ENCODE results near the gene CCP110. TPM values are rescaled to one million over a fixed set of nuclear protein-coding genes. Genes with fewer than 3 reads are reported as not detected.

The CCP110 gene
- total and polyA plus RNA-seq, 2 experiments from 2014 or later, result 10.7 to 20.9 TPM

DNA sequence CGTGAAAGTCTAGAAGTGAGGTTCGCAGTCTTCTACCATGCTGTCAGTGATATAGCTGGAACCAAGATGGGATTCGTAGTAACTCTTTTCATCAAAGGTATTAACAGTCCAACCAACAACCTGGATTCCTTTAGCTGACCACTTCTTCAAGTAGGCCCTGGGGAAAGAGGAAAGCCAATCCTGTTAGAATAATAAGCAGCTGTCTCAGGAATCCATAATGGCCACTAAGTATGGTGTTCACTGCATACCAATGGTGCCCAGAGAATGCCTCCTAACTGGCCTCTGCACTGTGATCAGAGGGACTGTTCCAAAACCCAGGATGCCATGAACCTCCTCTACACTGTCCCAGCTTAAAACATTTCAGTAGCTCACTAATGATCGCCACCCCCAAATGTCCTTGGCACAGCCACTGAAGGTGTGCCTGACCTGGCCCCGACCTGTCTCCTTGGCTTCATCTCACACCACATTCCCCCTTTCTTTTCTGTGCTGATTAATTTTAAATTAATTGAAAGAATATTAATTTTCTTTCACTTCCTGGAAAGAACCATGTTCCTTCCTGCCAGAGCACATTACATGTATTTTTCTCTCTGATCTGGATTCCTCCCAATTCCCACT is 20.2 kb upstream of the CCP110 start (continued):
- no peak for TF ChIP-seq POLR2AphosphoS5 (IDR thresholded peaks at IDR 0.05; ENCODE audit: low read depth)
- TF ChIP-seq REST (IDR thresholded peaks at IDR 0.05; ENCODE audit: unreplicated experiment), result no peak
- TF ChIP-seq STAT1 (IDR thresholded peaks at IDR 0.05; ENCODE audit: unreplicated experiment), result no peak
- TF ChIP-seq EZH2phosphoT487 (IDR thresholded peaks at IDR 0.05; ENCODE audit: unreplicated experiment), result no peak

DNA sequence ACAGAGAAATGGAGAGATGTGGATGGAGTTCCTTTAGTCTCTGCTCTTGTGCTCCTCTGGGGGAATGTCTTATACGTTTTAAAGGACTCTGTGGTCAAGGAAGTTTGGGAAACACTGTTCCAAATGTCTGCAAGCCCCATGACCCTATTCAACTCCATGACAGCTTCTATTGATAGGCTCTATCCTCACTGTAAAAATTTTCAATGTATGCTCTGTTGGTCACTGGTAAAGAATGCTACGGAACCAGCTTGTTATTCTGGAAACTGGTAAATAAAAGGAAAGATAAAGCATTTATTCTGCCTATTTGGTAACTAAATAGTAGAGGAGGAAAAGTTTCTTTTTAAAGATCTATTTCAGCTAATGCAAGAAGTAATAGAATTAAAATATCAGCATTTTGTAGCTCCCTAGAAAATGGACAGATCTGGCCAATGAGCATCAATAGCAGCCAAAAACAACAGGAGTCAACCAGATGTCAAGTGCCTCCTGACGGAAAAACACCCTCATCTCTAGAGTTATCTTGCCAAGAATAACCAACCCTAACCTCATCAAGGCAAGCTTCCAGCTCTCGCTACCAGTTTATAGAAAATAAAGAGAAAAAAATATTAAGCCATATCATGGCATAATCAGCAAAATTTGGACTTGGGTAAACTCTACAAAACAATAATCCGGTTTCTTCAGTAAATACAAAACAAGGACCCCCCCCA is 18.0 kb upstream of the CCP110 start:
- Histone ChIP-seq H3K27me3 (ENCODE audit: insufficient read depth) (no peaks in the 10 kb centered on the region), H3K36me3 (ENCODE audit: insufficient read depth) (peaks cover 23% of the 10 kb centered on the region), H4K20me1 (replicated peaks; ENCODE audit: insufficient read depth) (no peaks in the 10 kb centered on the region; the same call in none of the 2 replicates), H3K4me1 (ENCODE audit: insufficient read depth) (no peaks in the 10 kb centered on the region), H3K79me2 (replicated peaks; ENCODE audit: insufficient read depth) (no peaks in the 10 kb centered on the region), H2AFZ (no peak overlapping the region), H3F3A (replicated peaks; ENCODE audit: low read depth) (no peaks in the 10 kb centered on the region), H3K4me3 (no peak overlapping the region), H3K4me2 (no peak overlapping the region), H3K27ac (ENCODE audit: low read depth) (no peak overlapping the region), H3K9me2 (ENCODE audit: insufficient read depth) (no peaks in the 10 kb centered on the region)
- Mint-ChIP-seq H3K4me3 (no peak overlapping the region), H3K36me3 (ENCODE audit: low read depth) (peaks cover 75% of the 10 kb centered on the region), H3K27ac (no peak overlapping the region), H3K9me3 (no peaks in the 10 kb centered on the region), H3K27me3 (ENCODE audit: insufficient read depth, low read depth, poor library complexity) (no peaks in the 10 kb centered on the region), H3K4me1 (no peaks in the 10 kb centered on the region)
- DNase-seq (ENCODE audit: low spot score) (no peak), ATAC-seq (no peak)
- TF ChIP-seq EZH2phosphoT487 (IDR thresholded peaks at IDR 0.05; ENCODE audit: unreplicated experiment) (no peak), STAT1 (IDR thresholded peaks at IDR 0.05; ENCODE audit: unreplicated experiment) (no peak), POLR2AphosphoS5 (IDR thresholded peaks at IDR 0.05; ENCODE audit: low read depth) (no peak), CTCF (conservative IDR thresholded peaks at IDR 0.05; ENCODE audit: low read depth in 2 of 2) (no peak), ETS1 (IDR thresholded peaks at IDR 0.05) (no peak), ZNF114 (CRISPR knock-in tag; IDR thresholded peaks at IDR 0.05) (no peak), ZNF331 (CRISPR knock-in tag; IDR thresholded peaks at IDR 0.05; ENCODE audit: low read depth) (no peak), CREB1 (CRISPR knock-in tag; IDR thresholded peaks at IDR 0.05; ENCODE audit: low read depth) (no peak), EZH2 (IDR thresholded peaks at IDR 0.05; ENCODE audit: low read depth, unreplicated experiment) (no peak)
- TF ChIP-seq, protein P1, sequence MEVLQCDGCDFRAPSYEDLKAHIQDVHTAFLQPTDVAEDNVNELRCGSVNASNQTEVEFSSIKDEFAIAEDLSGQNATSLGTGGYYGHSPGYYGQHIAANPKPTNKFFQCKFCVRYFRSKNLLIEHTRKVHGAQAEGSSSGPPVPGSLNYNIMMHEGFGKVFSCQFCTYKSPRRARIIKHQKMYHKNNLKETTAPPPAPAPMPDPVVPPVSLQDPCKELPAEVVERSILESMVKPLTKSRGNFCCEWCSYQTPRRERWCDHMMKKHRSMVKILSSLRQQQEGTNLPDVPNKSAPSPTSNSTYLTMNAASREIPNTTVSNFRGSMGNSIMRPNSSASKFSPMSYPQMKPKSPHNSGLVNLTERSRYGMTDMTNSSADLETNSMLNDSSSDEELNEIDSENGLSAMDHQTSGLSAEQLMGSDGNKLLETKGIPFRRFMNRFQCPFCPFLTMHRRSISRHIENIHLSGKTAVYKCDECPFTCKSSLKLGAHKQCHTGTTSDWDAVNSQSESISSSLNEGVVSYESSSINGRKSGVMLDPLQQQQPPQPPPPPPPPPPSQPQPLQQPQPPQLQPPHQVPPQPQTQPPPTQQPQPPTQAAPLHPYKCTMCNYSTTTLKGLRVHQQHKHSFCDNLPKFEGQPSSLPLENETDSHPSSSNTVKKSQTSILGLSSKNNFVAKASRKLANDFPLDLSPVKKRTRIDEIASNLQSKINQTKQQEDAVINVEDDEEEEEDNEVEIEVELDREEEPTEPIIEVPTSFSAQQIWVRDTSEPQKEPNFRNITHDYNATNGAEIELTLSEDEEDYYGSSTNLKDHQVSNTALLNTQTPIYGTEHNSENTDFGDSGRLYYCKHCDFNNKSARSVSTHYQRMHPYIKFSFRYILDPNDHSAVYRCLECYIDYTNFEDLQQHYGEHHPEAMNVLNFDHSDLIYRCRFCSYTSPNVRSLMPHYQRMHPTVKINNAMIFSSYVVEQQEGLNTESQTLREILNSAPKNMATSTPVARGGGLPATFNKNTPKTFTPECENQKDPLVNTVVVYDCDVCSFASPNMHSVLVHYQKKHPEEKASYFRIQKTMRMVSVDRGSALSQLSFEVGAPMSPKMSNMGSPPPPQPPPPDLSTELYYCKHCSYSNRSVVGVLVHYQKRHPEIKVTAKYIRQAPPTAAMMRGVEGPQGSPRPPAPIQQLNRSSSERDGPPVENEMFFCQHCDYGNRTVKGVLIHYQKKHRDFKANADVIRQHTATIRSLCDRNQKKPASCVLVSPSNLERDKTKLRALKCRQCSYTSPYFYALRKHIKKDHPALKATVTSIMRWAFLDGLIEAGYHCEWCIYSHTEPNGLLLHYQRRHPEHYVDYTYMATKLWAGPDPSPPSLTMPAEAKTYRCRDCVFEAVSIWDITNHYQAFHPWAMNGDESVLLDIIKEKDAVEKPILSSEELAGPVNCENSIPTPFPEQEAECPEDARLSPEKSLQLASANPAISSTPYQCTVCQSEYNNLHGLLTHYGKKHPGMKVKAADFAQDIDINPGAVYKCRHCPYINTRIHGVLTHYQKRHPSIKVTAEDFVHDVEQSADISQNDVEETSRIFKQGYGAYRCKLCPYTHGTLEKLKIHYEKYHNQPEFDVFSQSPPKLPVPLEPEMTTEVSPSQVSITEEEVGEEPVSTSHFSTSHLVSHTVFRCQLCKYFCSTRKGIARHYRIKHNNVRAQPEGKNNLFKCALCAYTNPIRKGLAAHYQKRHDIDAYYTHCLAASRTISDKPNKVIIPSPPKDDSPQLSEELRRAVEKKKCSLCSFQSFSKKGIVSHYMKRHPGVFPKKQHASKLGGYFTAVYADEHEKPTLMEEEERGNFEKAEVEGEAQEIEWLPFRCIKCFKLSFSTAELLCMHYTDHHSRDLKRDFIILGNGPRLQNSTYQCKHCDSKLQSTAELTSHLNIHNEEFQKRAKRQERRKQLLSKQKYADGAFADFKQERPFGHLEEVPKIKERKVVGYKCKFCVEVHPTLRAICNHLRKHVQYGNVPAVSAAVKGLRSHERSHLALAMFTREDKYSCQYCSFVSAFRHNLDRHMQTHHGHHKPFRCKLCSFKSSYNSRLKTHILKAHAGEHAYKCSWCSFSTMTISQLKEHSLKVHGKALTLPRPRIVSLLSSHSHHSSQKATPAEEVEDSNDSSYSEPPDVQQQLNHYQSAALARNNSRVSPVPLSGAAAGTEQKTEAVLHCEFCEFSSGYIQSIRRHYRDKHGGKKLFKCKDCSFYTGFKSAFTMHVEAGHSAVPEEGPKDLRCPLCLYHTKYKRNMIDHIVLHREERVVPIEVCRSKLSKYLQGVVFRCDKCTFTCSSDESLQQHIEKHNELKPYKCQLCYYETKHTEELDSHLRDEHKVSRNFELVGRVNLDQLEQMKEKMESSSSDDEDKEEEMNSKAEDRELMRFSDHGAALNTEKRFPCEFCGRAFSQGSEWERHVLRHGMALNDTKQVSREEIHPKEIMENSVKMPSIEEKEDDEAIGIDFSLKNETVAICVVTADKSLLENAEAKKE (CRISPR knock-in tag; IDR thresholded peaks at IDR 0.05), result no peak

Data from GM23338 (cell line).